H1 (cell line): ENCODE measurements around the gene PRICKLE2. TPM values are rescaled to one million over a fixed set of nuclear protein-coding genes. Genes with fewer than 3 reads are reported as not detected.

Experiments used
- CTCF ChIA-PET: fragments of 300-600 bp; sonication (Branson Sonifier 250); formaldehyde crosslinking; loops from one replicate; lab custom pipeline; 2021; ENCODE audit not compliant: partially characterized antibody; lab: Charles Lee
- POLR2A ChIA-PET: fragments of 300-600 bp; sonication (Branson Sonifier 250); formaldehyde crosslinking; loops from one replicate; lab custom pipeline; 2021; ENCODE audit warnings: inconsistent platforms; ENCODE audit not compliant: partially characterized antibody; lab: Charles Lee
- DNase-seq, 2 experiments: peaks; one replicate each; pipeline versions ENCODE4 v3.0.0 to v3.0.0-alpha.2; 2010 to 2022; ENCODE audit warnings: low spot score in 2 of 2, low read depth in 1 of 2, mixed read lengths in 1 of 2
- FAIRE-seq: peaks from 2 replicates; lab custom pipeline; 2011; peaks lifted over from hg19 to GRCh38; lab: Jason Lieb, UNC
- H2AFZ ChIP-seq: 2 replicates; pipeline ENCODE4 v1.8.1; 2012; ENCODE audit warnings: low read length, inconsistent platforms
- H2AK5ac ChIP-seq: 2 replicates; pipeline ENCODE4 v1.6.1; 2013; ENCODE audit warnings: low read depth, low read length
- H2BK120ac ChIP-seq: replicated peaks from 2 replicates; pipeline ENCODE3; 2013; ENCODE audit warnings: low read depth, low read length, inconsistent platforms
- H2BK12ac ChIP-seq: 2 replicates; pipeline ENCODE4 v1.6.1; 2013; ENCODE audit warnings: low read depth, low read length
- H2BK15ac ChIP-seq: 2 replicates; pipeline ENCODE4 v1.6.1; 2013; ENCODE audit warnings: low read length
- H2BK20ac ChIP-seq: 2 replicates; pipeline ENCODE4 v1.6.1; 2013; ENCODE audit warnings: low read length
- H2BK5ac ChIP-seq: 2 replicates; pipeline ENCODE4 v1.6.1; 2013; ENCODE audit warnings: low read depth, low read length
- H3K14ac ChIP-seq: 2 replicates; pipeline ENCODE4 v1.6.1; 2013; ENCODE audit warnings: inconsistent platforms; ENCODE audit not compliant: insufficient read length
- H3K18ac ChIP-seq: 2 replicates; pipeline ENCODE4 v1.6.1; 2013; ENCODE audit warnings: low read length; ENCODE audit errors: extremely low read depth
- H3K23ac ChIP-seq: 2 replicates; pipeline ENCODE4 v1.6.1; 2013; ENCODE audit warnings: inconsistent platforms; ENCODE audit not compliant: insufficient read length
- H3K23me2 ChIP-seq: 2 replicates; pipeline ENCODE4 v1.6.1; 2013; ENCODE audit warnings: low read depth, low read length
- H3K27ac ChIP-seq: 2 replicates; pipeline ENCODE4 v1.6.1; 2011; ENCODE audit warnings: low read depth, low read length, inconsistent platforms
- H3K27me3 ChIP-seq, 4 experiments: replicated peaks in 1 of 4; 1 replicate in 1 of 4; 2 replicates in 3 of 4; pipeline versions ENCODE4 v1.6.1 to v1.8.1; 2011 to 2013; ENCODE audit warnings: low read length in 3 of 4, mild to moderate bottlenecking in 3 of 4, inconsistent platforms in 2 of 4, mixed read lengths in 2 of 4, moderate library complexity in 1 of 4; ENCODE audit not compliant: control insufficient read depth in 3 of 4, insufficient read depth in 3 of 4; ENCODE audit errors: extremely low read depth in 1 of 4
- H3K36me3 ChIP-seq, 4 experiments: 2 replicates each; pipeline versions ENCODE4 v1.6.1 to v1.8.1; 2011 to 2013; ENCODE audit warnings: mild to moderate bottlenecking in 4 of 4, low read length in 3 of 4, moderate library complexity in 2 of 4, control low read depth in 1 of 4, inconsistent platforms in 1 of 4; ENCODE audit not compliant: insufficient read depth in 4 of 4, control insufficient read depth in 2 of 4
- H3K4ac ChIP-seq: replicated peaks from 2 replicates; pipeline ENCODE3; 2013; ENCODE audit warnings: low read length, low read depth, mixed read lengths, inconsistent platforms; ENCODE audit not compliant: insufficient read length
- H3K4me1 ChIP-seq, 4 experiments: replicated peaks in 1 of 4; 1 replicate in 1 of 4; 2 replicates in 3 of 4; pipeline versions ENCODE4 v1.6.1 to v1.8.1; 2011 to 2013; ENCODE audit warnings: low read length in 3 of 4, inconsistent platforms in 2 of 4, mixed read lengths in 1 of 4; ENCODE audit not compliant: insufficient read depth in 4 of 4, control insufficient read depth in 3 of 4
- H3K4me2 ChIP-seq, 2 experiments: 2 replicates each; pipeline versions ENCODE4 v1.6.1 to v1.8.1; 2011 to 2013; ENCODE audit warnings: low read depth in 2 of 2, low read length in 2 of 2, control low read depth in 1 of 2, inconsistent platforms in 1 of 2, mild to moderate bottlenecking in 1 of 2; ENCODE audit not compliant: insufficient read depth in 1 of 2
- H3K4me3 ChIP-seq, 4 experiments: fragments of 200-600, 300-600 bp in 1 of 4; sonication (generic), shearing (Covaris generic), sonication (Bioruptor Twin) in 1 of 4; 2 replicates each; pipeline versions ENCODE4 v1.5.1 to v1.8.1; 2011 to 2016; ENCODE audit warnings: low read length in 4 of 4, low read depth in 3 of 4, control low read depth in 2 of 4, inconsistent platforms in 2 of 4, mild to moderate bottlenecking in 2 of 4, mixed read lengths in 1 of 4, moderate library complexity in 1 of 4; ENCODE audit not compliant: insufficient read depth in 2 of 4; ENCODE audit errors: extremely low read depth in 1 of 4
- H3K56ac ChIP-seq: replicated peaks from 2 replicates; pipeline ENCODE3; 2013; ENCODE audit warnings: low read depth, mild to moderate bottlenecking, mixed read lengths, low read length, inconsistent platforms; ENCODE audit not compliant: insufficient read length
- H3K79me1 ChIP-seq: 2 replicates; pipeline ENCODE4 v1.6.1; 2013; ENCODE audit warnings: low read depth, low read length, control low read depth
- H3K79me2 ChIP-seq, 2 experiments: 2 replicates each; pipeline versions ENCODE4 v1.6.1 to v1.8.1; 2012 to 2013; ENCODE audit warnings: low read length in 2 of 2, mild to moderate bottlenecking in 2 of 2, inconsistent platforms in 1 of 2; ENCODE audit not compliant: insufficient read depth in 2 of 2, control insufficient read depth in 1 of 2
- H3K9ac ChIP-seq, 4 experiments: replicated peaks in 1 of 4; 1 replicate in 1 of 4; 2 replicates in 3 of 4; pipeline versions ENCODE4 v1.6.1 to v1.8.1; 2011 to 2013; ENCODE audit warnings: low read depth in 3 of 4, low read length in 3 of 4, control low read depth in 2 of 4, mild to moderate bottlenecking in 2 of 4, moderate library complexity in 2 of 4, inconsistent platforms in 1 of 4; ENCODE audit errors: extremely low read depth in 1 of 4
- H3K9me3 ChIP-seq, 2 experiments: 2 replicates each; pipeline versions ENCODE4 v1.6.1 to v1.8.1; 2012 to 2013; ENCODE audit warnings: mild to moderate bottlenecking in 2 of 2, moderate library complexity in 2 of 2, control low read depth in 1 of 2, inconsistent platforms in 1 of 2, low read depth in 1 of 2, low read length in 1 of 2, mixed read lengths in 1 of 2; ENCODE audit not compliant: insufficient read depth in 2 of 2
- H4K20me1 ChIP-seq, 2 experiments: replicated peaks in 1 of 2; 2 replicates each; pipeline versions ENCODE3 to v1.8.1; 2011 to 2013; ENCODE audit warnings: inconsistent platforms in 2 of 2, low read length in 2 of 2, mild to moderate bottlenecking in 1 of 2; ENCODE audit not compliant: insufficient read depth in 2 of 2, control insufficient read depth in 1 of 2
- H4K5ac ChIP-seq: 2 replicates; pipeline ENCODE4 v1.6.1; 2013; ENCODE audit warnings: low read length, low read depth, mixed read lengths, inconsistent platforms; ENCODE audit not compliant: insufficient read length
- H4K8ac ChIP-seq: 2 replicates; pipeline ENCODE4 v1.8.0; 2013; ENCODE audit warnings: mild to moderate bottlenecking, moderate library complexity, low read length, inconsistent platforms; ENCODE audit not compliant: insufficient read depth; ENCODE audit errors: extremely low read depth
- H4K91ac ChIP-seq: replicated peaks from 2 replicates; pipeline ENCODE3; 2013; ENCODE audit warnings: low read length, mixed read lengths, inconsistent platforms; ENCODE audit not compliant: insufficient read length
- CHD1 ChIP-seq: IDR thresholded peaks from 2 replicates; pipeline ENCODE4 v1.6.1; 2012; ENCODE audit warnings: low read depth, low read length, improper control_type of control experiment
- NRF1 ChIP-seq: IDR thresholded peaks from 2 replicates; pipeline ENCODE4 v1.6.1; 2011; ENCODE audit warnings: mild to moderate bottlenecking, low read depth, low read length, improper control_type of control experiment
- WGBS, 2 experiments: shearing (Covaris generic) in 1 of 2; methylation state at CpG; one replicate each; pipeline versions ENCODE4 v1.1.6 to v1.1.7; 2013 to 2015; ENCODE audit warnings: low lambda C conversion rate in 2 of 2, mixed read lengths in 2 of 2, inconsistent platforms in 1 of 2, low coverage in 1 of 2, missing lambda C conversion rate in 1 of 2; ENCODE audit not compliant: insufficient replicate concordance in 2 of 2, insufficient coverage in 1 of 2, insufficient read length in 1 of 2; ENCODE audit errors: extremely low coverage in 1 of 2, missing lambda C conversion rate in 1 of 2; 5-methylcytosine and 5-hydroxymethylcytosine counted together
- polyA plus RNA-seq, 7 experiments: library from polyadenylated mRNA; depleted of rRNA in 3 of 7; stranded (reverse) in 5 of 7; unstranded in 2 of 7; fragments of >200 nt in 5 of 7; fragments of 200-250 nt in 2 of 7; gene quantifications; 1 replicate in 5 of 7; 2 replicates in 1 of 7; 4 replicates in 1 of 7; pipeline versions ENCODE4 v1.2.1 to v1.2.3, GENCODE V29; 2011 to 2013; ENCODE audit warnings: missing spikeins in 2 of 7, mixed read lengths in 2 of 7
- total RNA-seq: library from RNA; stranded (reverse); fragmentation: NEBNext Ultra II Directional; extraction: Animal tissue kit (Norgen Biotek cat#: 25700); gene quantifications from 2 replicates; pipeline ENCODE4 v1.2.1, GENCODE V29; 2021

Gene PRICKLE2
- total and polyA plus RNA-seq, 2 of the 8 experiments (the other 6 are each of a cell fraction or from before 2014, with no cell fraction given) = 2.9 to 8.0 TPM

DNA sequence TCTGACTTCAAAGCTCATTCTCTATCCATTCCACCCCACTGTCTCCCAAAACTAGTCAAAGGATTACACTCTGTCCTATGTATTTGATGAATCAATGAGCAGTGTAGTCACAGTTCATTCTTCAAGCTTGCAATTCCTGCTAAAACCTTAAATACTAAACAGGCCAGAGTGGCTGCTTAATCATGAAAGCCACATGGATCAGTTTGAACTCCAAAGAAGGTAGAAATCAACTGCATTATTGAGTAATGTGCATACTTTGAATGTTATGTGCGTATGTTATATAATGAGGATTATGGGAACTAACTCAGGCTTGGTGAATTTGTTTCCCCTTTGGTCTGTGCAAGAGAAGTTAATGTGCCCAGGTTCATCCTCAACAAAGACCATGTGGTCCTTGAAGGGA lies 45.4 kb downstream of the PRICKLE2 start:
- 100% methylated on average over 1 of the region's 1 CpG; no CpG with 5 or more reads in 1 of the 2 experiments for WGBS, 2 experiments
- Histone ChIP-seq H4K20me1 (no peaks in the 10 kb centered on the region), H3K23me2 (no peaks in the 10 kb centered on the region), H3K79me1 (no peaks in the 10 kb centered on the region), H3K9ac (no peak overlapping the region), H2BK15ac (no peak overlapping the region), H2BK12ac (no peak overlapping the region), H3K56ac (no peak overlapping the region), H2AK5ac (no peak overlapping the region), H2BK20ac (no peak overlapping the region), H3K4ac (no peak overlapping the region), H3K27me3 (no peaks in the 10 kb centered on the region), H4K91ac (no peak overlapping the region), H3K27ac (no peak overlapping the region), H2BK5ac (no peak overlapping the region), H3K4me3 (no peak overlapping the region), H4K8ac (no peak overlapping the region), H3K23ac (no peak overlapping the region), H3K36me3 (no peaks in the 10 kb centered on the region), H4K5ac (no peak overlapping the region), H3K9me3 (no peaks in the 10 kb centered on the region), H3K79me2 (no peaks in the 10 kb centered on the region), H3K4me1 (no peaks in the 10 kb centered on the region), H3K14ac (no peak overlapping the region), H3K18ac (no peak overlapping the region), H2AFZ (no peak overlapping the region), H3K4me2 (no peak overlapping the region), H2BK120ac (no peak overlapping the region)
- no peak for FAIRE-seq
- no peak for DNase-seq
- ChIA-PET POLR2A (no interaction called here), CTCF (interaction anchor here (0.6 to 3.5 kb wide), 6 partner anchors 10 to 216 kb away, joined by 3 to 8 read pairs (median 4); no protein-coding TSS in a partner anchor)
- no peak for TF ChIP-seq CHD1
- no peak for TF ChIP-seq NRF1
